Ishikawa (cell line): ENCODE results near the gene ANKFN1.

ENCODE experiments used
- CEBPB ChIP-seq: IDR thresholded peaks from 2 replicates; pipeline ENCODE4 v1.6.1; 2012
- EP300 ChIP-seq: IDR thresholded peaks from 2 replicates; pipeline ENCODE4 v1.6.1; 2012; ENCODE audit warnings: borderline replicate concordance
- FOXM1 ChIP-seq: IDR thresholded peaks from 2 replicates; pipeline ENCODE4 v1.6.1; 2012; ENCODE audit warnings: low read depth, borderline replicate concordance
- MAX ChIP-seq: IDR thresholded peaks from 2 replicates; pipeline ENCODE4 v1.6.1; 2012
- RAD21 ChIP-seq: IDR thresholded peaks from 2 replicates; pipeline ENCODE4 v1.6.1; 2012; ENCODE audit warnings: low read depth
- TAF1 ChIP-seq: IDR thresholded peaks from 2 replicates; pipeline ENCODE4 v1.6.1; 2012; ENCODE audit warnings: low read depth, mild to moderate bottlenecking
- TCF12 ChIP-seq: IDR thresholded peaks from 2 replicates; pipeline ENCODE4 v1.6.1; 2012; ENCODE audit warnings: low read depth
- YY1 ChIP-seq: IDR thresholded peaks from 2 replicates; pipeline ENCODE4 v1.6.1; 2012; ENCODE audit warnings: low read depth
- ZBTB7A ChIP-seq: IDR thresholded peaks from 2 replicates; pipeline ENCODE4 v1.6.1; 2012; ENCODE audit warnings: low read depth
- TF ChIP-seq, protein P1 (sequence below): IDR thresholded peaks from 2 replicates; pipeline ENCODE4 v1.6.1; 2012

- TF ChIP-seq CEBPB (no peak), FOXM1 (no peak), YY1 (no peak), TAF1 (no peak), RAD21 (no peak), EP300 (no peak), MAX (no peak), TCF12 (no peak), ZBTB7A (no peak)
- TF ChIP-seq, protein P1, sequence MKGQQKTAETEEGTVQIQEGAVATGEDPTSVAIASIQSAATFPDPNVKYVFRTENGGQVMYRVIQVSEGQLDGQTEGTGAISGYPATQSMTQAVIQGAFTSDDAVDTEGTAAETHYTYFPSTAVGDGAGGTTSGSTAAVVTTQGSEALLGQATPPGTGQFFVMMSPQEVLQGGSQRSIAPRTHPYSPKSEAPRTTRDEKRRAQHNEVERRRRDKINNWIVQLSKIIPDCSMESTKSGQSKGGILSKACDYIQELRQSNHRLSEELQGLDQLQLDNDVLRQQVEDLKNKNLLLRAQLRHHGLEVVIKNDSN, result no peak
These were observed 139.3 kb downstream of the ANKFN1 start for GRCh38 chr17:56292578-56292977.
